GM18508 (cell line): ENCODE data around the gene C16orf74.

Source experiments
- ATAC-seq: cut with Tn5 transposase; IDR thresholded peaks from one replicate; pipeline ENCODE4 v1.9.1; 2021; ENCODE audit warnings: moderate number of reproducible peaks; ENCODE audit not compliant: insufficient read depth, unreplicated experiment

Gene C16orf74

GRCh38 chr16:85678016-85678415 lies 72.9 kb downstream of the C16orf74 start:
- no peak for ATAC-seq

- ATAC-seq, result no peak
Observed at GRCh38 chr16:85677383-85677967, 73.4 kb downstream of the C16orf74 start.

GRCh38 chr16:85676466-85676865 lies 74.4 kb downstream of the C16orf74 start:
- no peak for ATAC-seq

- ATAC-seq, result no peak
Observed at GRCh38 chr16:85675251-85675874, 75.5 kb downstream of the C16orf74 start.

- ATAC-seq, result no peak
Observed at GRCh38 chr16:85674828-85675227, 76.1 kb downstream of the C16orf74 start.

- ATAC-seq, result no peak
Observed at GRCh38 chr16:85674418-85674755, 76.5 kb downstream of the C16orf74 start.

- no peak for ATAC-seq
Observed at GRCh38 chr16:85673529-85674417, 77.1 kb downstream of the C16orf74 start.

GRCh38 chr16:85670840-85671239 lies 80.1 kb downstream of the C16orf74 start:
- ATAC-seq, result no peak

- ATAC-seq, result no peak
Observed at GRCh38 chr16:85668676-85669424, 82.0 kb downstream of the C16orf74 start.

GRCh38 chr16:85667841-85668413 lies 83.0 kb downstream of the C16orf74 start:
- no peak for ATAC-seq

- no peak for ATAC-seq
Observed at GRCh38 chr16:85667261-85667660, 83.6 kb downstream of the C16orf74 start.

- ATAC-seq, result no peak
Observed at GRCh38 chr16:85665929-85666328, 85.0 kb downstream of the C16orf74 start.

GRCh38 chr16:85665373-85665740 lies 85.5 kb downstream of the C16orf74 start:
- ATAC-seq, result no peak

GRCh38 chr16:85664580-85665372 lies 86.1 kb downstream of the C16orf74 start:
- no peak for ATAC-seq

- ATAC-seq, result no peak
Observed at GRCh38 chr16:85663891-85664321, 87.0 kb downstream of the C16orf74 start.

- ATAC-seq, result no peak
Observed at GRCh38 chr16:85662976-85663830, 87.7 kb downstream of the C16orf74 start.

GRCh38 chr16:85662482-85662812 lies 88.4 kb downstream of the C16orf74 start:
- ATAC-seq, result no peak

GRCh38 chr16:85661740-85662481 lies 89.0 kb downstream of the C16orf74 start:
- ATAC-seq, result no peak
